B cell (primary cell): ENCODE results near the gene REPS2. TPM values are rescaled to one million over a fixed set of nuclear protein-coding genes. Genes with fewer than 3 reads are reported as not detected.

Source experiments
- ATAC-seq: fragments of 200-7000 bp; cut with Tn5 transposase; one replicate; pipeline ENCODE4 v1.10.0; 2021; ENCODE audit warnings: low read depth, mild to moderate bottlenecking, moderate number of reproducible peaks, moderate library complexity
- CTCF ChIA-PET: fragments of 350-600 bp; sonication (Branson Sonifier 250); formaldehyde crosslinking; loops from one replicate; lab custom pipeline; 2021; ENCODE audit warnings: antibody characterized with exemption, inconsistent platforms; lab: Charles Lee
- POLR2A ChIA-PET: fragments of 350-600 bp; sonication (Branson Sonifier 250); formaldehyde crosslinking; loops from one replicate; lab custom pipeline; 2021; ENCODE audit warnings: antibody characterized with exemption; lab: Charles Lee
- DNase-seq: peaks from one replicate; pipeline ENCODE4 v3.0.0; 2013
- H2AFZ ChIP-seq: 2 replicates; pipeline ENCODE4 v1.6.1; 2012; ENCODE audit warnings: mild to moderate bottlenecking, low read depth, low read length; ENCODE audit not compliant: insufficient read depth, poor library complexity, severe bottlenecking
- H3K27ac ChIP-seq, 2 donors: 1 replicate in 1 of 2; 2 replicates in 1 of 2; pipeline ENCODE4 v1.5.1; 2012 to 2013; ENCODE audit warnings: low read length in 2 of 2, mild to moderate bottlenecking in 2 of 2, moderate library complexity in 1 of 2
- H3K27me3 ChIP-seq, 4 experiments: fragments of 200-600 bp in 1 of 4; sonication (generic) in 1 of 4; replicated peaks in 1 of 4; 1 replicate in 2 of 4; 2 replicates in 2 of 4; pipeline versions ENCODE4 v1.6.1 to v1.7.0; 2013 to 2016; ENCODE audit warnings: low read length in 3 of 4, mild to moderate bottlenecking in 2 of 4, mixed read lengths in 1 of 4, moderate library complexity in 1 of 4; ENCODE audit not compliant: insufficient read depth in 4 of 4, control insufficient read depth in 3 of 4; ENCODE audit errors: control extremely low read depth in 1 of 4
- H3K36me3 ChIP-seq, 2 experiments: replicated peaks in 1 of 2; 1 replicate in 1 of 2; 2 replicates in 1 of 2; pipeline versions ENCODE4 v1.6.1 to v1.7.1; 2013; ENCODE audit warnings: low read length in 1 of 2; ENCODE audit not compliant: insufficient read depth in 2 of 2, control insufficient read depth in 1 of 2; ENCODE audit errors: control extremely low read depth in 1 of 2, extremely low read depth in 1 of 2
- H3K4me1 ChIP-seq, 2 donors: fragments of 200-600 bp in 1 of 2; sonication (generic) in 1 of 2; 1 replicate in 1 of 2; 2 replicates in 1 of 2; pipeline versions ENCODE4 v1.5.1 to v1.6.1; 2013 to 2017; ENCODE audit warnings: low read length in 2 of 2; ENCODE audit not compliant: control insufficient read depth in 2 of 2, insufficient read depth in 2 of 2
- H3K4me2 ChIP-seq: replicated peaks from 2 replicates; pipeline ENCODE3; 2012; ENCODE audit warnings: mild to moderate bottlenecking, low read depth, low read length; ENCODE audit not compliant: poor library complexity, severe bottlenecking
- H3K4me3 ChIP-seq, 5 experiments: fragments of 200-600 bp in 1 of 5; sonication (generic) in 1 of 5; 1 replicate in 3 of 5; 2 replicates in 2 of 5; pipeline versions ENCODE4 v1.5.1 to v1.7.0; 2011 to 2016; ENCODE audit warnings: low read length in 4 of 5, mild to moderate bottlenecking in 4 of 5, low read depth in 2 of 5, control low read depth in 1 of 5, moderate library complexity in 1 of 5; ENCODE audit not compliant: insufficient read depth in 1 of 5; ENCODE audit errors: control extremely low read depth in 1 of 5, extremely low read depth in 1 of 5
- H3K79me2 ChIP-seq: fragments of 200-600 bp; sonication (generic); one replicate; pipeline ENCODE4 v1.6.0; 2016; ENCODE audit warnings: low read length; ENCODE audit not compliant: control insufficient read depth, insufficient read depth
- H3K9ac ChIP-seq: fragments of 200-600 bp; sonication (generic); 2 replicates; pipeline ENCODE4 v1.6.1; 2017; ENCODE audit warnings: mild to moderate bottlenecking, low read length, moderate library complexity
- H3K9me3 ChIP-seq, 3 donors: one replicate each; pipeline versions ENCODE4 v1.6.1 to v1.7.1; 2013; ENCODE audit warnings: low read length in 2 of 3; ENCODE audit not compliant: control insufficient read depth in 2 of 3, insufficient read depth in 1 of 3; ENCODE audit errors: control extremely low read depth in 1 of 3
- H4K20me1 ChIP-seq: 2 replicates; pipeline ENCODE4 v1.6.0; 2012; ENCODE audit warnings: mild to moderate bottlenecking, low read length; ENCODE audit not compliant: insufficient read depth, control insufficient read depth, poor library complexity, severe bottlenecking
- H3K27ac Mint-ChIP-seq: one replicate; pipeline ENCODE4 v1.8.0; 2021; ENCODE audit warnings: mixed read lengths
- H3K27me3 Mint-ChIP-seq: one replicate; pipeline ENCODE4 v1.8.0; 2021; ENCODE audit warnings: mixed read lengths
- H3K4me1 Mint-ChIP-seq: one replicate; pipeline ENCODE4 v1.8.0; 2021; ENCODE audit warnings: mixed read lengths
- H3K4me3 Mint-ChIP-seq: one replicate; pipeline ENCODE4 v1.8.0; 2021; ENCODE audit warnings: mixed read lengths
- H3K9me3 Mint-ChIP-seq: one replicate; pipeline ENCODE4 v1.8.0; 2022; ENCODE audit warnings: mixed read lengths; ENCODE audit not compliant: insufficient read depth
- EZH2 ChIP-seq: IDR thresholded peaks from 2 replicates; pipeline ENCODE4 v1.6.1; 2012; ENCODE audit warnings: borderline replicate concordance, low read depth, mild to moderate bottlenecking, moderate library complexity, low read length; ENCODE audit not compliant: insufficient read depth, poor library complexity, severe bottlenecking
- WGBS: methylation state at CpG from one replicate; pipeline ENCODE4 v1.1.5; 2013; ENCODE audit warnings: missing lambda C conversion rate; ENCODE audit not compliant: insufficient coverage; 5-methylcytosine and 5-hydroxymethylcytosine counted together
- intact Hi-C: fragments of 100-400 bp; cut with micrococcal nuclease; formaldehyde crosslinking; loops from one replicate; pipeline ENCODE4 v1.10.0; 2022
- polyA plus RNA-seq: library from polyadenylated mRNA; depleted of rRNA; stranded (reverse); fragments of >200 nt; gene quantifications from 2 replicates; pipeline ENCODE4 v1.2.3, GENCODE V29; 2012
- total RNA-seq, 2 donors: library from RNA; stranded (reverse); fragments of 120-200 nt in 1 of 2; gene quantifications; 1 replicate in 1 of 2; 2 replicates in 1 of 2; pipeline versions ENCODE4 v1.2.3 to v1.2.4, GENCODE V29; 2013 to 2022
- TF ChIP-seq, protein P1 (sequence below): fragments of 200-600 bp; IDR thresholded peaks from one replicate; pipeline ENCODE4 v1.8.0; 2022; ENCODE audit warnings: antibody characterized with exemption, mild to moderate bottlenecking

Gene REPS2
- total and polyA plus RNA-seq, 2 donors (not counting 1 experiment from before 2014, with no cell fraction given): 1.1 to 4.9 TPM

DNA sequence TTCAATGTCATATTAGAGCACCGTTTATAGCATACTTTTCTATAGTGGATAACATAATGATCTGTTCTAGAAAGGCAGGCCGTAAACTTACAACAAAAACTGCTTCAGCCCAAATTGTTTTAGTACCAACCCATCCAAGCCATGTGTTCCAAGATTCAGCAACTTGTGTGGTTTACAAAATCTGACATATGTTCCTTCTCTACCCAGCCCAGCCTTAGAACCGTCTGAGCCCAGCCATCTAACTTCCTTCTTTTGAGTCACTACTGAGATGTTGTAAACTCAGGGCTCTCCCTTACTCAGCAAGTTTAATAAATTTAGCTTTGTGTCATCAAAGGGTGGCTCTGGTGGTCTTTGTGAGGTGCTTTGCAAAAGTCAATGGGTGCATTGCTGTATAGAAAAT is 32.4 kb upstream of the REPS2 start:
- ChIA-PET CTCF (no interaction called here), POLR2A (no interaction called here)
- no peak overlapping the region for H2AFZ ChIP-seq
- Mint-ChIP-seq H3K4me1 (no peaks in the 10 kb centered on the region), H3K9me3 (no peaks in the 10 kb centered on the region), H3K27me3 (no peaks in the 10 kb centered on the region), H3K4me3 (no peak overlapping the region), H3K27ac (no peak overlapping the region)
- no peak for TF ChIP-seq EZH2
- TF ChIP-seq, protein P1, sequence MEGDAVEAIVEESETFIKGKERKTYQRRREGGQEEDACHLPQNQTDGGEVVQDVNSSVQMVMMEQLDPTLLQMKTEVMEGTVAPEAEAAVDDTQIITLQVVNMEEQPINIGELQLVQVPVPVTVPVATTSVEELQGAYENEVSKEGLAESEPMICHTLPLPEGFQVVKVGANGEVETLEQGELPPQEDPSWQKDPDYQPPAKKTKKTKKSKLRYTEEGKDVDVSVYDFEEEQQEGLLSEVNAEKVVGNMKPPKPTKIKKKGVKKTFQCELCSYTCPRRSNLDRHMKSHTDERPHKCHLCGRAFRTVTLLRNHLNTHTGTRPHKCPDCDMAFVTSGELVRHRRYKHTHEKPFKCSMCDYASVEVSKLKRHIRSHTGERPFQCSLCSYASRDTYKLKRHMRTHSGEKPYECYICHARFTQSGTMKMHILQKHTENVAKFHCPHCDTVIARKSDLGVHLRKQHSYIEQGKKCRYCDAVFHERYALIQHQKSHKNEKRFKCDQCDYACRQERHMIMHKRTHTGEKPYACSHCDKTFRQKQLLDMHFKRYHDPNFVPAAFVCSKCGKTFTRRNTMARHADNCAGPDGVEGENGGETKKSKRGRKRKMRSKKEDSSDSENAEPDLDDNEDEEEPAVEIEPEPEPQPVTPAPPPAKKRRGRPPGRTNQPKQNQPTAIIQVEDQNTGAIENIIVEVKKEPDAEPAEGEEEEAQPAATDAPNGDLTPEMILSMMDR: no peak
- ATAC-seq (no peak), DNase-seq (no peak)
- H3K27me3 ChIP-seq: no peaks in the 10 kb centered on the region
- no peak overlapping the region for H3K4me3 ChIP-seq
- H3K27ac ChIP-seq: no peak overlapping the region
- no peaks in the 10 kb centered on the region for H3K79me2 ChIP-seq
- intact Hi-C loops: no loop called here
- no peaks in the 10 kb centered on the region for H3K9me3 ChIP-seq
- no peaks in the 10 kb centered on the region for H3K36me3 ChIP-seq
- no peak overlapping the region for H3K4me2 ChIP-seq
- WGBS: no CpG with 5 or more reads among the region's 3 CpGs
- H3K4me1 ChIP-seq: no peaks in the 10 kb centered on the region
- no peak overlapping the region for H3K9ac ChIP-seq
- H4K20me1 ChIP-seq: no peaks in the 10 kb centered on the region

DNA sequence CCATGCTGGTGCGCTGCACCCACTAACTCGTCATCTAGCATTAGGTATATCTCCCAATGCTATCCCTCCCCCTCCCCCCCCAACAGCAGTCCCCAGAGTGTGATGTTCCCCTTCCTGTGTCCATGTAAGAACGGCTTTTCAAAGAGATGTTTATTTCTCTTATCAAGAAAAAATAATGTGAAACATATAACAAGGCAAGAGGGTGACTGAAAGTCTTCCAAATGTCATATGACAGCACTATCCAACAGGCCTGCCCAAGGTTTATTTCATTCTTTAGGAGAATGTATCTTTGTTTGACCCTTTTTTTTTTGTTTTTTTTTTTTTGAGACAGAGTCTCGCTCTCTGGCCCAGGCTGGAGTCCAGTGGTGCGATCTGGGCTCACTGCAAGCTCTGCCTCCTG is 29.9 kb upstream of the REPS2 start:
- no peak overlapping the region for H3K4me3 ChIP-seq
- Mint-ChIP-seq H3K4me1 (no peaks in the 10 kb centered on the region), H3K4me3 (no peak overlapping the region), H3K27me3 (peaks cover 2% of the 10 kb centered on the region), H3K9me3 (no peaks in the 10 kb centered on the region), H3K27ac (no peak overlapping the region)
- no peaks in the 10 kb centered on the region for H3K27me3 ChIP-seq
- WGBS: no CpG with 5 or more reads among the region's 5 CpGs
- H3K4me2 ChIP-seq: no peak overlapping the region
- TF ChIP-seq, protein P1: no peak
- no peak for TF ChIP-seq EZH2
- H2AFZ ChIP-seq: no peak overlapping the region
- DNase-seq (no peak), ATAC-seq (no peak)
- no peaks in the 10 kb centered on the region for H3K4me1 ChIP-seq
- POLR2A ChIA-PET: no interaction called here
- no peaks in the 10 kb centered on the region for H3K79me2 ChIP-seq
- CTCF ChIA-PET: no interaction called here
- H3K36me3 ChIP-seq: no peaks in the 10 kb centered on the region
- intact Hi-C loops: no loop called here
- H4K20me1 ChIP-seq: no peaks in the 10 kb centered on the region
- H3K27ac ChIP-seq: no peak overlapping the region
- H3K9me3 ChIP-seq: no peaks in the 10 kb centered on the region
- no peak overlapping the region for H3K9ac ChIP-seq
